IMR-90 (cell line): ENCODE measurements around the gene ZNF625. TPM values are rescaled to one million over a fixed set of nuclear protein-coding genes. Genes with fewer than 3 reads are reported as not detected.

Experiments used
- ATAC-seq: fragments of 200-7000 bp; cut with Tn5 transposase; 2 replicates; pipeline ENCODE4 v1.9.1; 2020; ENCODE audit warnings: low read depth, mild to moderate bottlenecking, moderate library complexity
- BruUV-seq: library from RNA; stranded (reverse); fragments of 400-500 nt; replicated peaks from 2 replicates; lab custom pipeline; 2021; lab: Mats Ljungman, UMichigan
- CTCF ChIA-PET: fragments of 300-600 bp; formaldehyde crosslinking; extraction: SDS; loops from one replicate; lab custom pipeline; 2021; ENCODE audit warnings: antibody characterized with exemption; lab: Yijun Ruan, JAX
- POLR2A ChIA-PET: fragments of 300-600 bp; sonication (Branson Sonifier 250); formaldehyde crosslinking; loops from one replicate; lab custom pipeline; 2022; ENCODE audit warnings: antibody characterized with exemption; ENCODE audit not compliant: unreplicated experiment; lab: Charles Lee
- DNase-seq: peaks from one replicate; pipeline ENCODE4 v3.0.0; 2013
- H2AFZ ChIP-seq: replicated peaks from 2 replicates; pipeline ENCODE3; 2013; ENCODE audit warnings: low read length, mild to moderate bottlenecking; ENCODE audit not compliant: poor library complexity
- H2AK5ac ChIP-seq: 2 replicates; pipeline ENCODE4 v1.6.1; 2013; ENCODE audit warnings: low read depth, low read length, inconsistent platforms
- H2AK9ac ChIP-seq: replicated peaks from 2 replicates; pipeline ENCODE3; 2013; ENCODE audit warnings: mild to moderate bottlenecking, low read depth, low read length, moderate library complexity; ENCODE audit not compliant: poor library complexity
- H2BK120ac ChIP-seq: 2 replicates; pipeline ENCODE4 v1.6.1; 2013; ENCODE audit warnings: low read depth, low read length, inconsistent platforms
- H2BK15ac ChIP-seq: 3 replicates; pipeline ENCODE4 v1.6.1; 2013; ENCODE audit warnings: low read depth, low read length, inconsistent platforms
- H2BK20ac ChIP-seq: 2 replicates; pipeline ENCODE4 v1.6.1; 2013; ENCODE audit warnings: low read depth, mild to moderate bottlenecking, inconsistent platforms, low read length, moderate library complexity
- H2BK5ac ChIP-seq: 2 replicates; pipeline ENCODE4 v1.6.1; 2013; ENCODE audit warnings: mild to moderate bottlenecking, low read depth, low read length, inconsistent platforms; ENCODE audit not compliant: poor library complexity, severe bottlenecking
- H3K14ac ChIP-seq: replicated peaks from 2 replicates; pipeline ENCODE4 v1.6.1; 2013; ENCODE audit warnings: low read depth, low read length, inconsistent platforms
- H3K18ac ChIP-seq: 2 replicates; pipeline ENCODE4 v1.6.1; 2013; ENCODE audit warnings: low read depth, low read length, control low read depth
- H3K23ac ChIP-seq: 2 replicates; pipeline ENCODE4 v1.6.1; 2013; ENCODE audit warnings: low read depth, low read length, inconsistent platforms
- H3K27ac ChIP-seq: 2 replicates; pipeline ENCODE4 v1.5.1; 2013; ENCODE audit warnings: mild to moderate bottlenecking, control low read depth, low read length; ENCODE audit not compliant: insufficient read depth
- H3K27me3 ChIP-seq: 2 replicates; pipeline ENCODE4 v1.6.1; 2013; ENCODE audit warnings: low read length; ENCODE audit not compliant: control insufficient read depth, insufficient read depth
- H3K36me3 ChIP-seq: 2 replicates; pipeline ENCODE4 v1.6.1; 2013; ENCODE audit warnings: low read length, mixed read lengths; ENCODE audit not compliant: control insufficient read depth, insufficient read depth
- H3K4ac ChIP-seq: 2 replicates; pipeline ENCODE4 v1.6.1; 2013; ENCODE audit warnings: low read depth, low read length, inconsistent platforms
- H3K4me1 ChIP-seq: 2 replicates; pipeline ENCODE4 v1.6.1; 2013; ENCODE audit warnings: low read length, mixed read lengths; ENCODE audit not compliant: control insufficient read depth, insufficient read depth
- H3K4me2 ChIP-seq: 2 replicates; pipeline ENCODE4 v1.6.1; 2013; ENCODE audit warnings: low read depth, mild to moderate bottlenecking, control low read depth, low read length, moderate library complexity
- H3K4me3 ChIP-seq: 2 replicates; pipeline ENCODE4 v1.5.1; 2013; ENCODE audit warnings: low read depth, mild to moderate bottlenecking, control low read depth, low read length, moderate library complexity; ENCODE audit not compliant: insufficient read depth
- H3K56ac ChIP-seq: 2 replicates; pipeline ENCODE4 v1.6.1; 2013; ENCODE audit warnings: low read length, inconsistent platforms; ENCODE audit not compliant: insufficient read depth; ENCODE audit errors: extremely low read depth
- H3K79me1 ChIP-seq, 2 experiments: 2 replicates each; pipeline ENCODE4 v1.6.1; 2013; ENCODE audit warnings: low read length in 2 of 2, inconsistent platforms in 1 of 2, low read depth in 1 of 2
- H3K9ac ChIP-seq: 2 replicates; pipeline ENCODE4 v1.6.1; 2013; ENCODE audit warnings: low read depth, low read length, control low read depth
- H3K9me1 ChIP-seq: 2 replicates; pipeline ENCODE4 v1.6.1; 2013; ENCODE audit warnings: low read length, inconsistent platforms; ENCODE audit not compliant: insufficient read depth
- H3K9me3 ChIP-seq: 2 replicates; pipeline ENCODE4 v1.6.1; 2013; ENCODE audit warnings: low read length; ENCODE audit not compliant: control insufficient read depth, insufficient read depth
- H4K20me1 ChIP-seq: 2 replicates; pipeline ENCODE4 v1.6.1; 2013; ENCODE audit warnings: low read length, inconsistent platforms; ENCODE audit not compliant: insufficient read depth
- H4K5ac ChIP-seq: 2 replicates; pipeline ENCODE4 v1.6.1; 2013; ENCODE audit warnings: mild to moderate bottlenecking, low read depth, low read length, control low read depth
- H4K8ac ChIP-seq, 2 experiments: 2 replicates each; pipeline ENCODE4 v1.6.1; 2013; ENCODE audit warnings: low read depth in 2 of 2, low read length in 2 of 2, control low read depth in 1 of 2, inconsistent platforms in 1 of 2
- H4K91ac ChIP-seq: 2 replicates; pipeline ENCODE4 v1.6.1; 2013; ENCODE audit warnings: low read depth, low read length, inconsistent platforms; ENCODE audit not compliant: insufficient read depth
- BHLHE40 ChIP-seq: fragments of 150-350 bp; IDR thresholded peaks from 2 replicates; pipeline ENCODE4 v1.6.1; 2016; ENCODE audit warnings: mild to moderate bottlenecking, low read depth, low read length
- CEBPB ChIP-seq: IDR thresholded peaks from 2 replicates; pipeline ENCODE4 v1.6.1; 2012; ENCODE audit warnings: low read depth, low read length, improper control_type of control experiment
- CHD1 ChIP-seq: IDR thresholded peaks from 2 replicates; pipeline ENCODE4 v1.6.1; 2012; ENCODE audit warnings: low read depth, low read length, improper control_type of control experiment
- CTCF ChIP-seq: conservative IDR thresholded peaks from 2 replicates; pipeline ENCODE4 v1.5.1; 2012; ENCODE audit warnings: mild to moderate bottlenecking, low read depth, low read length, improper control_type of control experiment
- ELK1 ChIP-seq: fragments of 150-350 bp; IDR thresholded peaks from 2 replicates; pipeline ENCODE4 v1.6.1; 2016; ENCODE audit warnings: low read depth, mild to moderate bottlenecking, low read length, moderate library complexity, borderline replicate concordance
- FOS ChIP-seq: fragments of 150-350 bp; IDR thresholded peaks from 2 replicates; pipeline ENCODE4 v1.6.1; 2016; ENCODE audit warnings: low read depth, low read length
- MAZ ChIP-seq: IDR thresholded peaks from 2 replicates; pipeline ENCODE4 v1.6.1; 2012; ENCODE audit warnings: low read depth, mild to moderate bottlenecking, low read length, improper control_type of control experiment, moderate library complexity, borderline replicate concordance
- MXI1 ChIP-seq: IDR thresholded peaks from 2 replicates; pipeline ENCODE4 v1.6.1; 2012; ENCODE audit warnings: low read depth, mild to moderate bottlenecking, low read length, moderate library complexity, borderline replicate concordance
- RAD21 ChIP-seq: IDR thresholded peaks from 2 replicates; pipeline ENCODE4 v1.6.1; 2012; ENCODE audit warnings: low read length, improper control_type of control experiment
- RFX5 ChIP-seq: IDR thresholded peaks from 2 replicates; pipeline ENCODE4 v1.8.0; 2012; ENCODE audit warnings: low read depth, mild to moderate bottlenecking, low read length, moderate library complexity
- USF2 ChIP-seq: fragments of 150-350 bp; IDR thresholded peaks from 2 replicates; pipeline ENCODE4 v1.6.1; 2017; ENCODE audit warnings: mild to moderate bottlenecking, antibody characterized with exemption, low read length, low read depth
- WGBS, 2 experiments: methylation state at CpG; one replicate each; pipeline versions ENCODE4 v1.1.5 to v1.1.7; 2013; ENCODE audit warnings: missing lambda C conversion rate in 2 of 2; ENCODE audit not compliant: insufficient read length in 1 of 2; ENCODE audit errors: extremely low coverage in 2 of 2; 5-methylcytosine and 5-hydroxymethylcytosine counted together
- dilution Hi-C: fragments of 300-500 bp; cut with HindIII; formaldehyde crosslinking; loops from one replicate; pipeline ENCODE4 v1.14.3; 2018; ENCODE audit warnings: low sequenced_read_pairs; ENCODE audit not compliant: unreplicated experiment
- in situ Hi-C: fragments of 300-500 bp; cut with MboI; formaldehyde crosslinking; loops from 3 replicates; pipeline ENCODE4 v1.14.3; 2019; ENCODE audit warnings: low sequenced_read_pairs, inconsistent platforms, mixed read lengths
- intact Hi-C: fragments of 100-400 bp; cut with micrococcal nuclease; formaldehyde crosslinking; loops from 2 replicates; pipeline ENCODE4 v1.10.0; 2022
- polyA plus RNA-seq, 3 experiments: library from polyadenylated mRNA; depleted of rRNA; stranded (reverse); fragments of >200 nt; gene quantifications; 2 replicates each; pipeline ENCODE4 v1.2.3, GENCODE V29; 2012; ENCODE audit warnings: low replicate concordance in 1 of 3
- total RNA-seq: library from RNA; depleted of rRNA; stranded (reverse); fragments of >200 nt; gene quantifications from 2 replicates; pipeline ENCODE4 v1.2.3, GENCODE V29; 2012

The ZNF625 gene
- total and polyA plus RNA-seq, 2 of the 4 experiments (the other 2 are of a cell fraction) = 2.5 to 16.7 TPM

GRCh38 chr19:12141405-12141736, 15.2 kb downstream of the ZNF625 start:
- H3K27me3 ChIP-seq = no peaks in the 10 kb centered on the region
- H2AK9ac ChIP-seq = peak overlapping the region; percentile 85
- TF ChIP-seq RFX5 (no peak), FOS (no peak), BHLHE40 (no peak), CEBPB (no peak), MXI1 (no peak), MAZ (no peak), USF2 (no peak), CTCF (no peak), ELK1 (no peak), RAD21 (no peak), CHD1 (no peak)
- H3K79me1 ChIP-seq = peaks cover 16 to 21% of the 10 kb centered on the region in 2 experiments
- H3K56ac ChIP-seq = no peak overlapping the region
- H3K9me1 ChIP-seq = no peaks in the 10 kb centered on the region
- no peak overlapping the region for H2BK20ac ChIP-seq
- WGBS, 2 experiments = 20% methylated on average over 1 of the region's 10 CpGs; no CpG with 5 or more reads in 1 of the 2 experiments
- H2AK5ac ChIP-seq = no peak overlapping the region
- H3K14ac ChIP-seq = no peak overlapping the region
- no peak overlapping the region for H3K27ac ChIP-seq
- no peak overlapping the region for H4K8ac ChIP-seq
- no peak overlapping the region for H3K18ac ChIP-seq
- ChIA-PET POLR2A (no interaction called here), CTCF (interaction anchor here (1.0 to 2.4 kb wide), 3 partner anchors 51 to 259 kb away, joined by 3 to 22 read pairs (median 6); no protein-coding TSS in a partner anchor)
- peaks cover 22% of the 10 kb centered on the region for H3K9me3 ChIP-seq
- H2BK120ac ChIP-seq = no peak overlapping the region
- ATAC-seq = no peak
- H3K4me2 ChIP-seq = no peak overlapping the region
- DNase-seq = no peak
- no peak overlapping the region for H2BK5ac ChIP-seq
- dilution Hi-C loops = no loop called here
- H4K91ac ChIP-seq = no peak overlapping the region
- H3K9ac ChIP-seq = no peak overlapping the region
- H3K36me3 ChIP-seq = peaks cover 31% of the 10 kb centered on the region
- no TSS peak for BruUV-seq
- in situ Hi-C loops = loop anchor here (5.0 kb wide), 2 partner anchors 84 to 259 kb away; no protein-coding TSS in a partner anchor
- H4K20me1 ChIP-seq = 0 out of 2 replicates have a peak, but pooled peaks cover 2% of the 10 kb centered on the region
- intact Hi-C loops = loop anchor here (1.0 to 5.0 kb wide), 5 partner anchors 49 to 439 kb away; no protein-coding TSS in a partner anchor
- H2BK15ac ChIP-seq = no peak overlapping the region
- no peak overlapping the region for H3K4ac ChIP-seq
- H3K23ac ChIP-seq = no peak overlapping the region
- peak overlapping the region; percentile 83 for H2AFZ ChIP-seq
- H3K4me3 ChIP-seq = no peak overlapping the region
- H3K4me1 ChIP-seq = peaks cover 3% of the 10 kb centered on the region; the same call in 1 of the 2 replicates
- no peak overlapping the region for H4K5ac ChIP-seq
